GM21576 (cell line): Measurements from ENCODE around the gene TAF1C.
A peak's percentile ranks its signal among the peaks of the same experiment; 100 is the strongest.

ENCODE experiments used
- ATAC-seq: cut with Tn5 transposase; IDR thresholded peaks from one replicate; pipeline ENCODE4 v1.9.1; 2021; ENCODE audit warnings: mild to moderate bottlenecking, moderate library complexity; ENCODE audit not compliant: unreplicated experiment

Gene TAF1C

GRCh38 chr16:84183911-84184591, 2.8 kb downstream of the TAF1C start:
- no peak for ATAC-seq

- ATAC-seq = no peak
These were observed 3.3 kb downstream of the TAF1C start for GRCh38 chr16:84183572-84183875.

DNA sequence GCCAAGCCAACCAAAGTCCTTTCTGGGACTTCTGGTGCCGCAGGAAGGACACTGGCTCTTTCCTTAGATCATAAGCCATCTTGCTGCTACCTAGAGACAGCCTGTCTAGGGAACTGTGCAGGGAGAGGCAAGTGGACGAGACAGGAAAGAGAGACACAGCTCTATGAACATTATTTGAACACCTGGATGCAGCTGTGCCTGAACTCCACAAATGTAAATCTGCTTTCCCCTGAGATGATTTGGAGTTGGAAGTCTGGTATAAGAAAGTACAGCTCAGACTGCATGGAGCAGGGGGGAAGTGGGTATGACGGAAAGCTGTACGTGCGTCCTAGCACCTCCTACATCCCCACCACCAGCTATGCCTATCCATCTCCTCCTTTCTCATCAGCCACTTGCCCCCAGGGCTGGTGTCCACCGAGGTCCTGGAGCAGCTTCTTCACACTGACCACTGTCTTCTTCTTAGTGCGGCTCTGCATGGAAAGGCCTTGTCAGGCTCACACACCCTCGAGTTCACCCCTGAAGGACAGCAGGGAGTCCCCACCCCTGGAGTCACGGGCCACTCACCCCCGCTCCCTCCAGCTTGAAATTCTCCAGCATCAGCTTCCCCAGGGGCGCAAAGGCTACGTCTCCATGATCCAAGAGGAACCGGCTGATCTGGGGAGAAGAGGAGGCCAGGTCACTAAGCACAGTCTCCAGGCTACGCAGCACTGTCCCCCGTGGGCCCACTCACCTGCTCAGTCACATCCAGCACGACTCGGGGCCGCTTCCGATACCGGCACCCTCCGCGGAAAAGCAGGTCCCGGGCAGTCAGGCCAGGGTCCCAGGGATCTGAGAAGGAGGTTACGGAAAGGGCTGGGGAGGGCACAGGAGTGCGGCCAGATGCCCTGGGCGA, 3.9 kb downstream of the TAF1C start:
- ATAC-seq = no peak

GRCh38 chr16:84182104-84182503, 4.8 kb downstream of the TAF1C start:
- no peak for ATAC-seq

GRCh38 chr16:84181144-84181915, 5.5 kb downstream of the TAF1C start:
- ATAC-seq = no peak

DNA sequence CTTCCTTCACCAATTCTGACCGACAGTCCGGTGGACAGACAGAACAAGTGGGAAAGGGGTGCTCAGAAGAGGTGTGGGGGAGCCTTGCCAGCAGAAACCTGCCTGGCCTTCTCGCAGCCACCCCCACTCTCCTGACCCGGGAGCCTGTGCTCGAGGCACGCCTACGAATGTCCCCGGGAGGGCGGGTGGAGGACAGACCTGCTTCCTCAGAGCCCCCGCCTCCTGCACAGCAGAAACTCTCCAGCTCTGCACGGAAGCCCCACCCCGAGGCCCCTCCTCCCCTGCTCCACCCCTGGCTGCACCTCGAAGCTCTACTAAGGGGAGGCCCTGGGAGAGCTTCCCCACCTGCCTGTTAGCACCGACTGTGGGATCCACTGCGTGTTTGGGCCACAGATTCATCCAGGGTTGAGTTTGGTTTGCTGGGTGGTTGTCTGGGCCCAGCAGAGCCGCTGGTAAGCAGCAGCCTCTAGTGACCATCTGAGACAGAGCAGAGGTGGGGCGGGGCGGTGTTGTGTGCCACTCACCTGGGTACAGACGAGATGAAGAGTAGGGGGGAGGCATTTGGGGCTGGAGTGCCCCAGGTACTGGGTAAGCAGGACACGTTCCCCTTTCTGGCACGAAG, 6.2 kb downstream of the TAF1C start:
- no peak for ATAC-seq

DNA sequence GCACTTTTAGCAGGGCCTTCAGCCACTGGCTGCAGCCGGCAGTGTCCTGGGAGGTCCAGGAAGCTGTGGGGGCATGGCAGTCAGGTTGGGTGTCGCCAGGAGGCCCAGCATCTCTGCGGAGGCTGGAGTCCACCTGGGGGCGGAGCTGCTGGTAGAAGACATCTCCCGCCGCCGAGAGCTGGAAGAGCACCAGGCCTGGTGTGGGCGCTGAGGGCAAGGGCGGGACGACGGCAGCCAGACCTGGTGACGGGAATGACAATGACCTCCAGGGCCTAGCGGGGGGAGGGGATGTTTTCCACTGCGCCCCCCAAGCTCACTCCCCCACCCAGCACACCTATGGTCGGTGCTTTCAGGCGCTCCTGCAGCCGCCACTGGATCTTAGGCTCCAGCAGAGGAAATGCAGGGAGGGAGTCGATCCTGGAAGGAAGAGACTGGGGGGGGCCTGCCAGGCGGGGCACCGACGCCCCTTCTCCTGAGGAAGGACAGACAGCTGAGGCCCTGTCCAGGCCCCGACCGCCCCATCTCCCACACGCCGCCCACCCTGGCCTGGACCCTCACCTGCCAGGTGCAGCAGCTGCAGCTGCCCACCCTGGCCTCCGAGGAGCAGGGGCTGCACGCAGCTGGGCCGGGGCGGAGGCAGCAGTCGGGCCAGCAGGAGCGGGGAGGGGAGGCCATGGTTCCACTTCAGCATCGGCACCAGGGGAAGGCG, 7.1 kb downstream of the TAF1C start:
- no peak for ATAC-seq

DNA sequence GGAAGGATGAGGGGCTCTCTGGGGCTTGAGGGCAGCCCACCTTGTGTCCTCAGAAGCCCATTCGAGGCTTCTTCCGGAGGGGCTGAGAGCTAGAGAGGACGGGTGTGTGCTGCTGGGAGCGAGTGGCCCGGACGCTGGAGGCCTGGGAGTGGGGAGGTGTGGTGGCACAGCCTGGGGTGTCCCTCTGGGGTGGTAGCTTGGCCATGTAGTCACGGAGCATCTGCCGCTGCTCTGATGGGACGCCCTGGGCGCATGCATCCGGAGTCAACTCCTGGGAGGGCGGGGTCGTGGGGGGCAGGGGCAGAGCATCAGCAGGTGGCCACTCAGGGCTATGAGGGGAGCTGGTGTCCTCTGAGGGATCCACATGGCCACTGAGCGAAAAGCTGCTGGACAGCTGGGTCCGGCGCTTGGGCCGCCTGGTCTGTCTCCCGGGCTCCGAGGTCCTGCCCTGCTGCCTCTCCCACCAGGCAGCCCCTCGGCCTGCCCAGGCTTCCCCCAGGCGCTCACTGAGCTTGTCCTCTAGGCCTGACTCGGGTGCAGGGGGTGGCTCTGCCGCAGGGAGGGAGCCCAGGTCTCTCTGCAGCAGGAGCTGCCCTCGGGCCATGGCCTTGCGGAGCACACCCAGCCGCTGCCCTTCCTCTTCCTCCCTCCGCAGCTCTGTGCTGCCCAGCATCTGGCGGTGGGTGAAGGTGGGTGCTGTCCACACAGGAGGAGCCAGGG, 7.8 kb downstream of the TAF1C start:
- ATAC-seq = no peak

DNA sequence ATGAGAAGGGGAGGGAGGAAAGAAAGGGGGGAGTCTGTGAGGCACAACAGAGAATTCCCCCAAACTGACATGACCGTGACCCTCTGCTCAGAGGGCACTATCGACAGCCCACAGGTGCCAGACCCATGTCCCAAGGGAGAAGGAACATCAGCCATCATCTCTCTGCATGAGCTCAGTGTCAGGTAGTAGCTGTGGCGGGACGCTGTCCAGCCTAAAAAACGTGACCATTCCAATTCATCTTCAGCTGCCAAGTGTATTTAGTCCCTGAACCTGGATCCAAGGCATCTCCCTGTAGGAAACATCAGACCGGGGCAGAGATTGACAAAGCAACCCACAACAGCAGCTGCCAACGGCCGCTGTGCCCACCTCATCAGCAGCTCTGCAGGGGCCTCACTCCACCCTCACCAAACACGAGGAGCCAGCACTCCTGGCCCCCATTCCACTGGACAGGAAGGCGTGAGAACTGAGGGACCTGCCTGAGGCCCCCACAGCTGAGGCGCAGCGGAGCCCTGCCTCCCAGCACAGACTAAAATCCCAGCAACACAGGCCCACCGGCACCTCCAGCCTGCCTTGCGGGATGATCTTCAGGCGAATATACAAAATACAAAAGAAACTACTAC, 8.6 kb downstream of the TAF1C start:
- ATAC-seq = no peak

DNA sequence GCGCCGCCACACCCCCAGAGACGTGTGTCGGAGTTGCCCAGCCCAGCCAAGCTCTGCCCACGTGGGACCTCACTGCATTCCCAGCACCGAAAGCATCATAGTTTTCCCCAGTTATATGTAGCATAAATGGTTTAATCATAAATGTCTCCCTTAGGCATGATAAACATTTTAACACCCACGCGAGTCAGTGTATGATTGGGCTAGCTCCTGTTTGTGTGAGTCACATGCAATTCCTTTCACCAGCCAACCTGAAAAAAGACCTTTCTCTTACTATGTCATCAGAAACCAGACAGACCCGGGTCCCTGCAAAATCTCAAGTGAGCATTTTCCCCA, 9.2 kb downstream of the TAF1C start:
- no peak for ATAC-seq

DNA sequence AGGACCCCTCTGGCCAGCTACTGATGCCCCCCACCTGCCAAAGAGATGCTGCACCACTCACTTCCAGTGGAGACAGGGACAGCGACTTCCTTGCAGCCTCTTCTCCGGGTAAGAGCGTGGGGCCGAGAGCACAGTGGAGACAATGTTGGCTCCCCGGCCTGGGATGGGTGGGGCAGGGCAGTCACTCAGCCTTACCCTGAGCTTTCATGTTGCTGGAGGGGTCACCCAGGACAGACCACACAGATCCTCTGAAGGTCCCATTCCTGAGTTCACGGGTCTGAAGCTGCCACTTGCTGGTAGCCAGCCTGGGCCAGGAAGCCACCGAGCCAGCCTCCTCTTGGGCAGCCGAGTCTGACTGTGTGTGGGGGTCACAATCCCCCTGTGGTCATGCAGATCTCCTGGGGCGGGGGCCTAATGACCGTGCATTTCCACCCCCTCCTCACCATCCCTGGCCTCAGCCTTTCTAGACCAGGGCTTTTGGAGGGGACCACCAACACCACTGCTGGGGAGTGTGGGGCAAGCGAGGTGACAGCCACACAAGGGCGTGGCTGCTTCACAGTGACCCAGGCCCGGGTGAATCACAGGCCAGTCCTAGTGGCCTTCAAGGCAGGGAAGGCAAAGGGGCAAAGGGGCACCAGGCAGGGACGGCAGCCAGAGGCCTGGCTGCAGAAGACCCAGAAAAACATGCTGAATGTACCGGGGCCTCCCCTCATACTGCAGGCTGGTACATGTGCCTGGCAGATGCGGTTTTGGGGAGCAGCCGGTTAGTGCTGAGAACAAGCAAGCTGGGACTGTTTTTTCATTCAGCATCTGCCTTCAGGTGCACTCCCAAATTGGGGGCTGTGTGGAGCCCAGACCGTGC, 10.4 kb downstream of the TAF1C start:
- no peak for ATAC-seq

GRCh38 chr16:84175350-84176081, 11.3 kb downstream of the TAF1C start:
- peak; percentile 83 for ATAC-seq

DNA sequence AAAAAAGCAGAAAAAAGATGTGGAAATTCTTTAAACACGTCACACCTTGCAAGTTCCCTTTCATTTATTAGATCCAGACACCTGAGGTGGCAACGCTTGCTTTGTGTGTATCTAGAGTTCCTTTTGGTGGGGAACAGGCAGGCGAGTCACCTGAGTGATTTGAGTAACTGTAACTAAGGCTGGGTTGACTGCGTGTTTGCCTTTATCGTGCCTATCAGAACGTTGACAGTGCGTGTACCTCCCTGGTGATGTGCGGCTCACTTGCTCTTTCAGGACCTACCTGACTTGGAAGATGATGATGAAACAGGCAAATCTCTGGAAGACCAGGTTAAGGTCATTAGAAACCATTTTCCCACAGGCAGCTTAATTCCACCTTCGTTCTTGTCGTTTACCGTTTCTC, 12.5 kb downstream of the TAF1C start:
- no peak for ATAC-seq

- ATAC-seq = no peak
These were observed 17.0 kb downstream of the TAF1C start for GRCh38 chr16:84169765-84170310.

DNA sequence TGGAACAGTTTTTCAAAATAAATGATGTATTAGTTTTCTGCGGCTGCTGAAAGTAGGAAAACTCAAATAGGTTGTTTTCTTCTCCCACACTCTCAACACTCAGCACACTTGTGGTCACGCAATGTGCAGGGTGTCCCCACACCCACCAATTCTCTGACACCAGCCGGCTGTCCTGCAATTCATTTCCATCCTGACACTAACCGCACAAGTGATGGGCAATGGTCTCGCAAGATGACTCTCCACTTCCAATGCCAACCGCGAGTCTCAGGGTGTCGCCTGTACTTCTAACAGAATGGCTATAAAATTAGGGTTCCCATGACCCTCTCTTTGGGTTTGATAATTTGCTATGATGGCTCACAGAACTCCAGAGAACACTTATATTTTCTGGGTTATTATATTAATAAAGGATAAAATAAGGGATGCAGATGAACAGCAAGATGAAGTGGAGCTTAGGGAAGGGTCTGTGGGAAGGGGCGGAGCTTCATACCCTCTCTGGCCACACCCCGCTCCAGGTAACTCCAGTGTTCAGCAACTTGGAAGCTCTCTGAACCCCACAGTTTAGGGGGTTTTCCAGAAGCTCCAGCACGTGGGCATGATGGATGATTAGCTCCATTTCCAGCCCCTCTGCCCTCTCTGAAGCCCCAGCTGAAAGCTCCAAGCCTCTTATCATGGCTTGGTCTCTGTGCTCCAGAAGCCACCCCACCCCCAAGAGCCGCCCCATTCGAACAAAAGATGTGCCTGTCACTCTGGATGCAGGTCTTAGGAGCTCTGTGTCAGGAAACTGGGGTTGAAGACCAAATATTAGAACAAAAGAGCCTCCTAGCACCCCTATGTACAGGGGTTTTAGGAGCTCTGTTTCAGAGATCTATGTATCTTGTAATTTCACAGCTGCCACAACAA, 19.8 kb downstream of the TAF1C start:
- no peak for ATAC-seq

- ATAC-seq = no peak
These were observed 21.1 kb downstream of the TAF1C start for GRCh38 chr16:84165746-84166145.

GRCh38 chr16:84161801-84162200, 25.1 kb downstream of the TAF1C start:
- ATAC-seq = no peak
